22Rv1 (cell line): ENCODE data around the gene HLA-F.

Experiments used
- H3K27ac ChIP-seq: fragments of 450-650 bp; 2 replicates; pipeline ENCODE4 v1.5.1; 2017
- CTCF ChIP-seq: fragments of 450-650 bp; IDR thresholded peaks from 2 replicates; pipeline ENCODE4 v1.5.1; 2017; ENCODE audit warnings: mild to moderate bottlenecking
- ZFX ChIP-seq: fragments of 450-650 bp; IDR thresholded peaks from 2 replicates; pipeline ENCODE4 v1.6.1; 2017; ENCODE audit warnings: antibody characterized with exemption, borderline replicate concordance

HLA-F gene

DNA sequence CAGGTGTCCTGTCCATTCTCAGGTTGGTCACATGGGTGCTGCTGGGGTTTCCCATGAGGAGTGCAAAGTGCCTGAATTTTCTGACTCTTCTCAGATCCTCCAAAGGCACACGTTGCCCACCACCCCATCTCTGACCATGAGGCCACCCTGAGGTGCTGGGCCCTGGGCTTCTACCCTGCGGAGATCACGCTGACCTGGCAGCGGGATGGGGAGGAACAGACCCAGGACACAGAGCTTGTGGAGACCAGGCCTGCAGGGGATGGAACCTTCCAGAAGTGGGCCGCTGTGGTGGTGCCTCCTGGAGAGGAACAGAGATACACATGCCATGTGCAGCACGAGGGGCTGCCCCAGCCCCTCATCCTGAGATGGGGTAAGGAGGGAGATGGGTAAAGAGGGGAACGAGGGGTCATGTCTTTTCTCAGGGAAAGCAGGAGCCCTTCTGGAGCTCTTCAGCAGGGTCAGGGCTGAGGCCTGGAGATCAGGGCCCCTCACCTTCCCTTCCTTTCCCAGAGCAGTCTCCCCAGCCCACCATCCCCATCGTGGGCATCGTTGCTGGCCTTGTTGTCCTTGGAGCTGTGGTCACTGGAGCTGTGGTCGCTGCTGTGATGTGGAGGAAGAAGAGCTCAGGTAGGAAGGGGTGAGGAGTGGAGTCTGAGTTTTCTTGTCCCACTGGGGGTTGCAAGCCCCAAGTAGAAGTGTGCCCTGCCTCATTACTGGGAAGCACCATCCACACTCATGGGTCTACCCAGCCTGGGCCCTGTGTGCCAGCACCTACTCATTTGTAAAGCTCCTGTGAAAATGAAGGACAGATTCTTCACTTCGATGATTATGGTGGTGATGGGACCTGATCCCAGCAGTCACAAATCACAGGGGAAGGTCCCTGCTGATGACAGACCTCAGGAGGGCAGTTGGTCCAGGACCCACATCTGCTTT lies 2.0 kb downstream of the HLA-F start:
- TF ChIP-seq CTCF (no peak), ZFX (no peak)
- no peak overlapping the region for H3K27ac ChIP-seq

DNA sequence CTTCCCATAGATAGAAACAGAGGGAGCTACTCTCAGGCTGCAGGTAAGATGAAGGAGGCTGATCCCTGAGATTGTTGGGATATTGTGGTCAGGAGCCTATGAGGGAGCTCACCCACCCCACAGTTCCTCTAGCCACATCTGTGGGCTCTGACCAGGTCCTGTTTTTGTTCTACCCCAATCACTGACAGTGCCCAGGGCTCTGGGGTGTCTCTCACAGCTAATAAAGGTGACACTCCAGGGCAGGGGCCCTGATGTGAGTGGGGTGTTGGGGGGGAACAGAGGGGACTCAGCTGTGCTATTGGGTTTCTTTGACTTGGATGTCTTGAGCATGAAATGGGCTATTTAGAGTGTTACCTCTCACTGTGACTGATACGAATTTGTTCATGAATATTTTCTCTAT lies 2.8 kb downstream of the HLA-F start:
- no peak for TF ChIP-seq ZFX
- no peak for TF ChIP-seq CTCF

GRCh38 chr6:29726571-29727194 lies 3.4 kb downstream of the HLA-F start:
- no peak for TF ChIP-seq CTCF
- TF ChIP-seq ZFX: no peak
- H3K27ac ChIP-seq: no peak overlapping the region

More for the DNA sequence above, 2.8 kb downstream of the HLA-F start:
- no peak overlapping the region for H3K27ac ChIP-seq

GRCh38 chr6:29727637-29728036 lies 4.4 kb downstream of the HLA-F start:
- TF ChIP-seq ZFX: no peak
- TF ChIP-seq CTCF: no peak

DNA sequence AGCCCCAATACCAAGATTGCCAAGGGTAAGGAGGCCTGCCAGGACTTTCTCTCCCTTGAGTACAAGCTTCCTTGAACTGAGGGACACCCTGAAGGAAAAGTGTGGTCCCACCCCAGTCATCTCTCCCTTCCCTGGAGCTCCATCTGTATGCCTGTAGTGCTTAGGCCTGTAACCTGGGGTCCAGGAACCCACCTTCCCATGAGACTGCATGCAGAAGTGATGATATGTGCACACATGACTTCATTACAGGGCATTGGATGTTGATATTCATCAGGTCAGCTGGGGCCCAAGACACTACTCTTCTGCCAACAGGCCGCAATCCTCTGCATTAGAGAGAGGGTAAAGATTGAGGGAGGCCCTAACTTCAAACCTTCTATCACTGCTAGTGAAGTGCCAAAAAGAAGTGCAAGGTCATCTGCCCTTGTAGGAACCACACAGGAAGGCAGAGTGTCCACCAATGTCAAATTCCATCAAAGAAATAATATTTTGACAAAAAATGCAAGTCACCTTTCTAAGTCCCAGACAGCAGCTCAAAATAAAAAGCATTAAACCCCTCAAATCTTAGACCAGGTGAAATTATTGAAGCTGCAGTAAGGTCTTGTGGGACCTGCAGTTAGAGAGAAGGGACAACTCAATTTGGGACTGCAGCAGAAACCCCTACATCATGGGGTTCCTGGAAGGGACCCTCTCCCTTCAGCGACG lies 5.1 kb downstream of the HLA-F start:
- no peak overlapping the region for H3K27ac ChIP-seq
- no peak for TF ChIP-seq CTCF
- no peak for TF ChIP-seq ZFX

More at GRCh38 chr6:29727637-29728036, 4.4 kb downstream of the HLA-F start:
- no peak overlapping the region for H3K27ac ChIP-seq

DNA sequence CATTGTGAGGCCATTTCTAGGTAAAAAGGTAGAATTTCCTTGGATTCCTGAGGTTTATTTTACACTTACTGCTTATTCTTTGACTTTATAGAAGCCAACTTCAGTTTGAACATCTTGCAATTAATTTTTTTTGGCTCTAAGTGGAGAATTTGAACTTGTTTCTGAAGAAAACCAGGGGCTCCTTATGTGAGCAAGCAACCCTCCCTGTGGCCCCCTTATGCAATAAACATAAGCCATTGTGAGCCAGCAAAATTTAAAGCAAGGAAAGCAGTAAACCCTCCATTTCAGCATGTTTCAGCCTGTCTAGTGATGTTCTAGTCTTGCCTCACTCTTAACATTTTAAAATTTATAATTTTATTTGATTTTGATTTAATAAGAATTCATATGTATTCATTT lies 5.6 kb downstream of the HLA-F start:
- no peak overlapping the region for H3K27ac ChIP-seq
- TF ChIP-seq CTCF (no peak), ZFX (no peak)
